Spleen (tissue), 7 donors: ENCODE results near the gene GFAP.

Experiments used
- POLR2A ChIP-seq, 3 donors: fragments of 450-650 bp; IDR thresholded peaks; one replicate each; pipeline ENCODE4 v1.5.1; 2017; ENCODE audit warnings: antibody characterized with exemption in 3 of 3, mild to moderate bottlenecking in 1 of 3
- POLR2AphosphoS5 ChIP-seq, 3 donors: sonication (generic); formaldehyde crosslinking; IDR thresholded peaks; one replicate each; pipeline ENCODE4 v1.5.1; 2017; ENCODE audit warnings: antibody characterized with exemption in 3 of 3
- TF ChIP-seq, protein P1 (sequence below), 11 experiments: fragments of 200-600 bp in 7 of 11; fragments of 450-650 bp in 4 of 11; sonication (generic) in 4 of 11; IDR thresholded peaks in 8 of 11; conservative IDR thresholded peaks in 3 of 11; 1 replicate in 7 of 11; 2 replicates in 4 of 11; pipeline versions ENCODE4 v1.4.0 to v1.8.0; 2016 to 2021; ENCODE audit warnings: antibody characterized with exemption in 11 of 11, inconsistent platforms in 4 of 11, mild to moderate bottlenecking in 1 of 11
- donor health status: DM: no; HTN: no; CAD: no; lungs with moderate emphysema.
- donor health status: DM: no; HTN: no; CAD: no.
- donor health status: DM: no; HTN: no; CAD: no.

DNA sequence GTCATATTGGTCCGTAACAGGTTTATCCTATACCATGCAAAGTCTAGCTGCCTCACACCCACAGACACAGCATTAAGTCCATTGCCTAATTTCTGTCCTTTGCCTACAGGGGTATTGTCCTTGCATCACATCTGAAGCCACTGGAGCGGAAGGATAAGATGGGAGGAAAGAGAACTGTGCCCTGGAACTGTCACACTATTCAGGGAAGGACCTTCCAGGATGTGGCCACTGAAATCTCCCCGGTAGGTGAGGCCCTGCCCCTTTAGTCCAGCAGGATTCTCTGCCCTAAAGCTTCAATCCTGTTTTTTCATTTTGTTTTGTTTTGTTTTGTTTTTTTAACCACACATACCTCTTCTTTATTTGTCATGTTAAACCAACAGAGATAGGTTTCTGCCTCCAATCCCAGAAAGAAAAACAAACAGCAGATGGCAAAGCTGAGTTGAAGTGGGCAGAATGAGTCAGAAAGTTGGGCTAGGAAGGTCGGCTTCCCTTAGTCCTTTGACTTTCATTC, 13.8 kb downstream of the GFAP start:
- TF ChIP-seq, protein P1, sequence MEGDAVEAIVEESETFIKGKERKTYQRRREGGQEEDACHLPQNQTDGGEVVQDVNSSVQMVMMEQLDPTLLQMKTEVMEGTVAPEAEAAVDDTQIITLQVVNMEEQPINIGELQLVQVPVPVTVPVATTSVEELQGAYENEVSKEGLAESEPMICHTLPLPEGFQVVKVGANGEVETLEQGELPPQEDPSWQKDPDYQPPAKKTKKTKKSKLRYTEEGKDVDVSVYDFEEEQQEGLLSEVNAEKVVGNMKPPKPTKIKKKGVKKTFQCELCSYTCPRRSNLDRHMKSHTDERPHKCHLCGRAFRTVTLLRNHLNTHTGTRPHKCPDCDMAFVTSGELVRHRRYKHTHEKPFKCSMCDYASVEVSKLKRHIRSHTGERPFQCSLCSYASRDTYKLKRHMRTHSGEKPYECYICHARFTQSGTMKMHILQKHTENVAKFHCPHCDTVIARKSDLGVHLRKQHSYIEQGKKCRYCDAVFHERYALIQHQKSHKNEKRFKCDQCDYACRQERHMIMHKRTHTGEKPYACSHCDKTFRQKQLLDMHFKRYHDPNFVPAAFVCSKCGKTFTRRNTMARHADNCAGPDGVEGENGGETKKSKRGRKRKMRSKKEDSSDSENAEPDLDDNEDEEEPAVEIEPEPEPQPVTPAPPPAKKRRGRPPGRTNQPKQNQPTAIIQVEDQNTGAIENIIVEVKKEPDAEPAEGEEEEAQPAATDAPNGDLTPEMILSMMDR (IDR thresholded peaks at IDR 0.05 in 8 of 11, conservative IDR thresholded peaks at IDR 0.05 in 3 of 11): no peak
- TF ChIP-seq POLR2AphosphoS5 (IDR thresholded peaks at IDR 0.05): no peak
- TF ChIP-seq POLR2A (IDR thresholded peaks at IDR 0.05): no peak
